H1 (cell line): Measurements from ENCODE around the gene ITSN1. TPM values are rescaled to one million over a fixed set of nuclear protein-coding genes. Genes with fewer than 3 reads are reported as not detected.

Source experiments
- CTCF ChIA-PET: fragments of 300-600 bp; sonication (Branson Sonifier 250); formaldehyde crosslinking; loops from one replicate; lab custom pipeline; 2021; ENCODE audit not compliant: partially characterized antibody; lab: Charles Lee
- POLR2A ChIA-PET: fragments of 300-600 bp; sonication (Branson Sonifier 250); formaldehyde crosslinking; loops from one replicate; lab custom pipeline; 2021; ENCODE audit warnings: inconsistent platforms; ENCODE audit not compliant: partially characterized antibody; lab: Charles Lee
- DNase-seq, 2 experiments: peaks; one replicate each; pipeline versions ENCODE4 v3.0.0 to v3.0.0-alpha.2; 2010 to 2022; ENCODE audit warnings: low spot score in 2 of 2, low read depth in 1 of 2, mixed read lengths in 1 of 2
- FAIRE-seq: peaks from 2 replicates; lab custom pipeline; 2011; peaks lifted over from hg19 to GRCh38; lab: Jason Lieb, UNC
- H2AFZ ChIP-seq: 2 replicates; pipeline ENCODE4 v1.8.1; 2012; ENCODE audit warnings: low read length, inconsistent platforms
- H2AK5ac ChIP-seq: 2 replicates; pipeline ENCODE4 v1.6.1; 2013; ENCODE audit warnings: low read depth, low read length
- H2BK120ac ChIP-seq: replicated peaks from 2 replicates; pipeline ENCODE3; 2013; ENCODE audit warnings: low read depth, low read length, inconsistent platforms
- H2BK12ac ChIP-seq: 2 replicates; pipeline ENCODE4 v1.6.1; 2013; ENCODE audit warnings: low read depth, low read length
- H2BK15ac ChIP-seq: 2 replicates; pipeline ENCODE4 v1.6.1; 2013; ENCODE audit warnings: low read length
- H2BK20ac ChIP-seq: 2 replicates; pipeline ENCODE4 v1.6.1; 2013; ENCODE audit warnings: low read length
- H2BK5ac ChIP-seq: 2 replicates; pipeline ENCODE4 v1.6.1; 2013; ENCODE audit warnings: low read depth, low read length
- H3K14ac ChIP-seq: 2 replicates; pipeline ENCODE4 v1.6.1; 2013; ENCODE audit warnings: inconsistent platforms; ENCODE audit not compliant: insufficient read length
- H3K18ac ChIP-seq: 2 replicates; pipeline ENCODE4 v1.6.1; 2013; ENCODE audit warnings: low read length; ENCODE audit errors: extremely low read depth
- H3K23ac ChIP-seq: 2 replicates; pipeline ENCODE4 v1.6.1; 2013; ENCODE audit warnings: inconsistent platforms; ENCODE audit not compliant: insufficient read length
- H3K23me2 ChIP-seq: 2 replicates; pipeline ENCODE4 v1.6.1; 2013; ENCODE audit warnings: low read depth, low read length
- H3K27ac ChIP-seq: 2 replicates; pipeline ENCODE4 v1.6.1; 2011; ENCODE audit warnings: low read depth, low read length, inconsistent platforms
- H3K27me3 ChIP-seq, 4 experiments: replicated peaks in 1 of 4; 1 replicate in 1 of 4; 2 replicates in 3 of 4; pipeline versions ENCODE4 v1.6.1 to v1.8.1; 2011 to 2013; ENCODE audit warnings: low read length in 3 of 4, mild to moderate bottlenecking in 3 of 4, inconsistent platforms in 2 of 4, mixed read lengths in 2 of 4, moderate library complexity in 1 of 4; ENCODE audit not compliant: control insufficient read depth in 3 of 4, insufficient read depth in 3 of 4; ENCODE audit errors: extremely low read depth in 1 of 4
- H3K36me3 ChIP-seq, 4 experiments: 2 replicates each; pipeline versions ENCODE4 v1.6.1 to v1.8.1; 2011 to 2013; ENCODE audit warnings: mild to moderate bottlenecking in 4 of 4, low read length in 3 of 4, moderate library complexity in 2 of 4, control low read depth in 1 of 4, inconsistent platforms in 1 of 4; ENCODE audit not compliant: insufficient read depth in 4 of 4, control insufficient read depth in 2 of 4
- H3K4ac ChIP-seq: replicated peaks from 2 replicates; pipeline ENCODE3; 2013; ENCODE audit warnings: low read length, low read depth, mixed read lengths, inconsistent platforms; ENCODE audit not compliant: insufficient read length
- H3K4me1 ChIP-seq, 4 experiments: replicated peaks in 1 of 4; 1 replicate in 1 of 4; 2 replicates in 3 of 4; pipeline versions ENCODE4 v1.6.1 to v1.8.1; 2011 to 2013; ENCODE audit warnings: low read length in 3 of 4, inconsistent platforms in 2 of 4, mixed read lengths in 1 of 4; ENCODE audit not compliant: insufficient read depth in 4 of 4, control insufficient read depth in 3 of 4
- H3K4me2 ChIP-seq, 2 experiments: 2 replicates each; pipeline versions ENCODE4 v1.6.1 to v1.8.1; 2011 to 2013; ENCODE audit warnings: low read depth in 2 of 2, low read length in 2 of 2, control low read depth in 1 of 2, inconsistent platforms in 1 of 2, mild to moderate bottlenecking in 1 of 2; ENCODE audit not compliant: insufficient read depth in 1 of 2
- H3K4me3 ChIP-seq, 4 experiments: fragments of 200-600, 300-600 bp in 1 of 4; sonication (generic), shearing (Covaris generic), sonication (Bioruptor Twin) in 1 of 4; 2 replicates each; pipeline versions ENCODE4 v1.5.1 to v1.8.1; 2011 to 2016; ENCODE audit warnings: low read length in 4 of 4, low read depth in 3 of 4, control low read depth in 2 of 4, inconsistent platforms in 2 of 4, mild to moderate bottlenecking in 2 of 4, mixed read lengths in 1 of 4, moderate library complexity in 1 of 4; ENCODE audit not compliant: insufficient read depth in 2 of 4; ENCODE audit errors: extremely low read depth in 1 of 4
- H3K56ac ChIP-seq: replicated peaks from 2 replicates; pipeline ENCODE3; 2013; ENCODE audit warnings: low read depth, mild to moderate bottlenecking, mixed read lengths, low read length, inconsistent platforms; ENCODE audit not compliant: insufficient read length
- H3K79me1 ChIP-seq: 2 replicates; pipeline ENCODE4 v1.6.1; 2013; ENCODE audit warnings: low read depth, low read length, control low read depth
- H3K79me2 ChIP-seq, 2 experiments: 2 replicates each; pipeline versions ENCODE4 v1.6.1 to v1.8.1; 2012 to 2013; ENCODE audit warnings: low read length in 2 of 2, mild to moderate bottlenecking in 2 of 2, inconsistent platforms in 1 of 2; ENCODE audit not compliant: insufficient read depth in 2 of 2, control insufficient read depth in 1 of 2
- H3K9ac ChIP-seq, 4 experiments: replicated peaks in 1 of 4; 1 replicate in 1 of 4; 2 replicates in 3 of 4; pipeline versions ENCODE4 v1.6.1 to v1.8.1; 2011 to 2013; ENCODE audit warnings: low read depth in 3 of 4, low read length in 3 of 4, control low read depth in 2 of 4, mild to moderate bottlenecking in 2 of 4, moderate library complexity in 2 of 4, inconsistent platforms in 1 of 4; ENCODE audit errors: extremely low read depth in 1 of 4
- H3K9me3 ChIP-seq, 2 experiments: 2 replicates each; pipeline versions ENCODE4 v1.6.1 to v1.8.1; 2012 to 2013; ENCODE audit warnings: mild to moderate bottlenecking in 2 of 2, moderate library complexity in 2 of 2, control low read depth in 1 of 2, inconsistent platforms in 1 of 2, low read depth in 1 of 2, low read length in 1 of 2, mixed read lengths in 1 of 2; ENCODE audit not compliant: insufficient read depth in 2 of 2
- H4K20me1 ChIP-seq, 2 experiments: replicated peaks in 1 of 2; 2 replicates each; pipeline versions ENCODE3 to v1.8.1; 2011 to 2013; ENCODE audit warnings: inconsistent platforms in 2 of 2, low read length in 2 of 2, mild to moderate bottlenecking in 1 of 2; ENCODE audit not compliant: insufficient read depth in 2 of 2, control insufficient read depth in 1 of 2
- H4K5ac ChIP-seq: 2 replicates; pipeline ENCODE4 v1.6.1; 2013; ENCODE audit warnings: low read length, low read depth, mixed read lengths, inconsistent platforms; ENCODE audit not compliant: insufficient read length
- H4K8ac ChIP-seq: 2 replicates; pipeline ENCODE4 v1.8.0; 2013; ENCODE audit warnings: mild to moderate bottlenecking, moderate library complexity, low read length, inconsistent platforms; ENCODE audit not compliant: insufficient read depth; ENCODE audit errors: extremely low read depth
- H4K91ac ChIP-seq: replicated peaks from 2 replicates; pipeline ENCODE3; 2013; ENCODE audit warnings: low read length, mixed read lengths, inconsistent platforms; ENCODE audit not compliant: insufficient read length
- ASH2L ChIP-seq: fragments of 200-600, 300-600 bp; sonication (generic); IDR thresholded peaks from one replicate; pipeline ENCODE4 v1.7.1; 2017; ENCODE audit warnings: low read length
- CBX8 ChIP-seq: fragments of 300-800, 300-1000 bp; sonication (generic); IDR thresholded peaks from 2 replicates; pipeline ENCODE4 v1.7.1; 2016; ENCODE audit warnings: low read depth, low read length, borderline replicate concordance
- CTBP2 ChIP-seq: IDR thresholded peaks from 2 replicates; pipeline ENCODE4 v1.7.0; 2011; ENCODE audit warnings: borderline replicate concordance, mild to moderate bottlenecking, moderate library complexity, mixed read lengths, low read length; ENCODE audit not compliant: insufficient read depth, insufficient read length
- E2F6 ChIP-seq: IDR thresholded peaks from 2 replicates; pipeline ENCODE4 v1.6.1; 2012; ENCODE audit warnings: inconsistent platforms
- EZH2 ChIP-seq: fragments of 200-600 bp; sonication (generic); IDR thresholded peaks from 2 replicates; pipeline ENCODE4 v1.7.1; 2012; ENCODE audit warnings: low read depth, mild to moderate bottlenecking, moderate library complexity, low read length, inconsistent platforms; ENCODE audit not compliant: severe bottlenecking
- KDM4A ChIP-seq: IDR thresholded peaks from one replicate; pipeline ENCODE4 v1.7.1; 2012; ENCODE audit warnings: low read depth, mild to moderate bottlenecking, moderate library complexity, low read length, inconsistent platforms; ENCODE audit not compliant: severe bottlenecking
- MAFK ChIP-seq: IDR thresholded peaks from 2 replicates; pipeline ENCODE4 v1.6.1; 2012; ENCODE audit warnings: low read depth, mild to moderate bottlenecking, improper control_type of control experiment, low read length
- RNF2 ChIP-seq: fragments of 200-900, 300-1000 bp; sonication (generic); IDR thresholded peaks from 2 replicates; pipeline ENCODE4 v1.7.1; 2016; ENCODE audit warnings: borderline replicate concordance, low read depth, mild to moderate bottlenecking, antibody characterized with exemption, low read length; ENCODE audit not compliant: poor library complexity, severe bottlenecking; ENCODE audit errors: missing control alignments
- TAF7 ChIP-seq: optimal IDR thresholded peaks from 2 replicates; pipeline ENCODE3; 2011; ENCODE audit warnings: low read depth, mild to moderate bottlenecking, inconsistent platforms, low read length, moderate library complexity, borderline replicate concordance
- WGBS, 2 experiments: shearing (Covaris generic) in 1 of 2; methylation state at CpG; one replicate each; pipeline versions ENCODE4 v1.1.6 to v1.1.7; 2013 to 2015; ENCODE audit warnings: low lambda C conversion rate in 2 of 2, mixed read lengths in 2 of 2, inconsistent platforms in 1 of 2, low coverage in 1 of 2, missing lambda C conversion rate in 1 of 2; ENCODE audit not compliant: insufficient replicate concordance in 2 of 2, insufficient coverage in 1 of 2, insufficient read length in 1 of 2; ENCODE audit errors: extremely low coverage in 1 of 2, missing lambda C conversion rate in 1 of 2; 5-methylcytosine and 5-hydroxymethylcytosine counted together
- polyA plus RNA-seq, 7 experiments: library from polyadenylated mRNA; depleted of rRNA in 3 of 7; stranded (reverse) in 5 of 7; unstranded in 2 of 7; fragments of >200 nt in 5 of 7; fragments of 200-250 nt in 2 of 7; gene quantifications; 1 replicate in 5 of 7; 2 replicates in 1 of 7; 4 replicates in 1 of 7; pipeline versions ENCODE4 v1.2.1 to v1.2.3, GENCODE V29; 2011 to 2013; ENCODE audit warnings: missing spikeins in 2 of 7, mixed read lengths in 2 of 7
- total RNA-seq: library from RNA; stranded (reverse); fragmentation: NEBNext Ultra II Directional; extraction: Animal tissue kit (Norgen Biotek cat#: 25700); gene quantifications from 2 replicates; pipeline ENCODE4 v1.2.1, GENCODE V29; 2021

Gene ITSN1
- total and polyA plus RNA-seq, 2 of the 8 experiments (the other 6 are each of a cell fraction or from before 2014, with no cell fraction given) = 60.8 to 78.1 TPM

DNA sequence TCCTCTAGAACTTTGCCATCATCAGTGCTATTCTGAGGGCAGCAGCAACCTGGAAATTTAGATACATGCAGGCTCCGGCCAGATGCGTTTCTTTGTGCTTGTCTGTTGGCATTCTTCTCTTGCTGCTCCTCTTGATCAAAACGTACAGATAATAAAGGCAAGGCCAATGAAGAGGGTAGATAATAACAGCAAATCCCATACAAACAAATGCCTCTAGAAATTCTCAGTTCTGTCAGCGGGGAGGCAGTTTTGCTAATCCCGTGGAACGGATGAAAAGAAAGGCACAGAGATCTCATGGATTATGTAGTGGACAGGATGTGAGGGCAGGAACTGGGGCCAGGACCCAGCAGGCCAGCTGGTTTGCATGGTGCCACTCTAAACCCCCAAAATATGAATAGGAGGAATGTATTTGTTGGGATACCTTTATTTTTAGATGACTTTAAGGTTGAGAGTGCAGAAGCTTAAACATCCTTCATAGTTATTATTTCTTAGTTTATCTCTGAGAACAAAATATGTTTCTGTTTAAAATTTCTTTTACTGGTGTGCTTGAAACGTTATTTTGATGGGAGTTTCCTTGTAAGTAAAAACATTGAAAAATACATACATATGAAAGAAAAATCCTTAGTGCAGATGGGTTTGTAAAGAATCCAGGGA lies 1.5 kb downstream of the ITSN1 start:
- CTCF ChIA-PET = no interaction called here
- peaks cover 28 to 72% of the 10 kb centered on the region in 2 experiments for H3K79me2 ChIP-seq
- peaks cover 0 to 4% (median 0%) of the 10 kb centered on the region in 4 experiments; a peak in 2 of 7 replicates for H3K4me1 ChIP-seq
- no peaks in the 10 kb centered on the region for H3K9me3 ChIP-seq
- POLR2A ChIA-PET = interaction anchor here (1.0 to 2.0 kb wide), 3 partner anchors 13 to 138 kb away, joined by 3 to 10 read pairs (median 5); no protein-coding TSS in a partner anchor
- no peak overlapping the region for H3K14ac ChIP-seq
- DNase-seq = no peak
- H2BK12ac ChIP-seq = no peak overlapping the region
- FAIRE-seq = no peak
- H4K5ac ChIP-seq = no peak overlapping the region
- no peak overlapping the region for H4K91ac ChIP-seq
- H3K18ac ChIP-seq = peak overlapping the region; percentile 39; the same call in 1 of the 2 replicates
- H2BK15ac ChIP-seq = no peak overlapping the region
- no peak overlapping the region for H2BK5ac ChIP-seq
- H3K4me2 ChIP-seq = peak overlapping the region; percentile 73 to 75
- 10% methylated on average over 7 of the region's 7 CpGs; no CpG with 5 or more reads in 1 of the 2 experiments for WGBS, 2 experiments
- H3K4me3 ChIP-seq = peak overlapping the region; percentile 68 to 84 (median 76)
- no peak overlapping the region for H4K8ac ChIP-seq
- peaks cover 9% of the 10 kb centered on the region for H3K23me2 ChIP-seq
- no peak overlapping the region for H3K27ac ChIP-seq
- 0 out of 2 replicates have a peak, but pooled peaks cover 3% of the 10 kb centered on the region for H3K79me1 ChIP-seq
- no peak overlapping the region for H3K56ac ChIP-seq
- H2AFZ ChIP-seq = no peak overlapping the region
- H3K4ac ChIP-seq = no peak overlapping the region
- no peak overlapping the region for H2AK5ac ChIP-seq
- no peak overlapping the region for H2BK120ac ChIP-seq
- H3K9ac ChIP-seq = peak overlapping the region; percentile 58 to 90 (median 64); a peak in 5 of 7 replicates
- H3K36me3 ChIP-seq = no peaks in the 10 kb centered on the region
- H3K27me3 ChIP-seq = no peaks in the 10 kb centered on the region
- H4K20me1 ChIP-seq = peaks cover 0 to 14% of the 10 kb centered on the region in 2 experiments
- H3K23ac ChIP-seq = no peak overlapping the region
- no peak for TF ChIP-seq KDM4A
- TF ChIP-seq MAFK = no peak
- TF ChIP-seq TAF7 = no peak
- TF ChIP-seq RNF2 = no peak
- no peak for TF ChIP-seq CTBP2
- no peak for TF ChIP-seq E2F6
- TF ChIP-seq ASH2L = no peak
- no peak for TF ChIP-seq EZH2
- TF ChIP-seq CBX8 = no peak
- TF ChIP-seq, all 59 proteins: peak for 0
- H2BK20ac ChIP-seq = no peak overlapping the region
